PC-3 (cell line): ENCODE data around the gene ZMIZ1. TPM values are rescaled to one million over a fixed set of nuclear protein-coding genes. Genes with fewer than 3 reads are reported as not detected.

Source experiments
- ATAC-seq: fragments of 200-7000 bp; cut with Tn5 transposase; 2 replicates; pipeline ENCODE4 v1.9.1; 2020; ENCODE audit warnings: mild to moderate bottlenecking, moderate library complexity
- BruUV-seq: library from RNA; stranded (reverse); fragments of 400-500 nt; replicated peaks from 2 replicates; lab custom pipeline; 2021; lab: Mats Ljungman, UMichigan
- CTCF ChIA-PET: fragments of 300-600 bp; sonication (Branson Sonifier 250); formaldehyde crosslinking; loops from one replicate; lab custom pipeline; 2022; ENCODE audit warnings: antibody characterized with exemption; lab: Charles Lee
- POLR2A ChIA-PET: fragments of 300-600 bp; sonication (Branson Sonifier 250); formaldehyde crosslinking; loops from one replicate; lab custom pipeline; 2022; ENCODE audit warnings: antibody characterized with exemption; ENCODE audit not compliant: unreplicated experiment; lab: Charles Lee
- DNase-seq: peaks from one replicate; pipeline ENCODE4 v3.0.0-alpha.2; 2015
- H2AFZ ChIP-seq: fragments of 300-600 bp; sonication (generic); 2 replicates; pipeline ENCODE4 v1.6.0; 2016; ENCODE audit warnings: antibody characterized with exemption, low read length
- H3F3A ChIP-seq: fragments of 300-600 bp; sonication (generic); one replicate; pipeline ENCODE4 v1.6.0; 2017; ENCODE audit warnings: antibody characterized with exemption, low read length, control low read depth, mild to moderate bottlenecking; ENCODE audit not compliant: unreplicated experiment
- H3K27ac ChIP-seq: fragments of 300-600 bp; sonication (generic); 2 replicates; pipeline ENCODE4 v1.5.1; 2016; ENCODE audit warnings: mild to moderate bottlenecking, low read length
- H3K27me3 ChIP-seq: fragments of 300-600 bp; sonication (generic); 2 replicates; pipeline ENCODE4 v1.6.1; 2016; ENCODE audit warnings: low read length, mixed read lengths
- H3K36me3 ChIP-seq: fragments of 300-600 bp; sonication (generic); 2 replicates; pipeline ENCODE4 v1.6.1; 2016; ENCODE audit warnings: low read depth, mixed run types, low read length, mixed read lengths
- H3K4me1 ChIP-seq: fragments of 300-600 bp; sonication (generic); 2 replicates; pipeline ENCODE4 v1.5.1; 2016; ENCODE audit warnings: low read length; ENCODE audit not compliant: insufficient read depth
- H3K4me2 ChIP-seq: fragments of 300-600 bp; sonication (generic); 2 replicates; pipeline ENCODE4 v1.6.0; 2016; ENCODE audit warnings: low read length
- H3K4me3 ChIP-seq: fragments of 300-600 bp; sonication (generic); 2 replicates; pipeline ENCODE4 v1.5.1; 2016; ENCODE audit warnings: mild to moderate bottlenecking, low read length, mixed read lengths
- H3K79me2 ChIP-seq: fragments of 300-600 bp; sonication (generic); 2 replicates; pipeline ENCODE4 v1.6.1; 2017; ENCODE audit warnings: low read length, mixed read lengths
- H3K9ac ChIP-seq: fragments of 300-600 bp; sonication (generic); 2 replicates; pipeline ENCODE4 v1.6.0; 2016; ENCODE audit warnings: mild to moderate bottlenecking, low read length
- H3K9me2 ChIP-seq: fragments of 300-600 bp; sonication (generic); replicated peaks from 2 replicates; pipeline ENCODE4 v1.6.1; 2016; ENCODE audit warnings: mixed run types, low read length, mixed read lengths
- H3K9me3 ChIP-seq: fragments of 300-600 bp; sonication (generic); 2 replicates; pipeline ENCODE4 v1.6.1; 2016; ENCODE audit warnings: low read length, mixed read lengths
- H4K20me1 ChIP-seq: fragments of 300-600 bp; sonication (generic); 2 replicates; pipeline ENCODE4 v1.6.1; 2016; ENCODE audit warnings: low read length, mixed read lengths
- CTCF ChIP-seq: fragments of 300-600 bp; sonication (generic); conservative IDR thresholded peaks from 2 replicates; pipeline ENCODE4 v1.5.1; 2017; ENCODE audit warnings: antibody characterized with exemption, low read depth, mild to moderate bottlenecking, low read length
- EZH2 ChIP-seq: fragments of 300-600 bp; sonication (generic); IDR thresholded peaks from one replicate; pipeline ENCODE4 v1.6.1; 2017; ENCODE audit warnings: antibody characterized with exemption, mild to moderate bottlenecking, low read length; ENCODE audit not compliant: unreplicated experiment
- EZH2phosphoT487 ChIP-seq: fragments of 300-600 bp; sonication (generic); IDR thresholded peaks from 2 replicates; pipeline ENCODE4 v1.6.1; 2018; ENCODE audit warnings: mild to moderate bottlenecking, antibody characterized with exemption, low read length, borderline replicate concordance
- intact Hi-C: fragments of 100-400 bp; cut with micrococcal nuclease; formaldehyde crosslinking; loops from 2 replicates; pipeline ENCODE4 v1.9.0; 2023
- total RNA-seq: library from RNA; depleted of rRNA; stranded (reverse); fragments of >200 nt; gene quantifications from 2 replicates; pipeline ENCODE4 v1.2.3, GENCODE V29; 2014

Gene ZMIZ1
- total RNA-seq, 1 experiment from 2014 or later, result 55.4 TPM

- no peak overlapping the region for H3K4me2 ChIP-seq
- H3K4me1 ChIP-seq, result peaks cover 5% of the 10 kb centered on the region
- H3K79me2 ChIP-seq, result 0 out of 2 replicates have a peak, but pooled peaks cover 4% of the 10 kb centered on the region
- H3K27me3 ChIP-seq, result no peaks in the 10 kb centered on the region
- CTCF ChIA-PET, result no interaction called here
- no peaks in the 10 kb centered on the region for H3K9me2 ChIP-seq
- intact Hi-C loops, result no loop called here
- no peaks in the 10 kb centered on the region for H4K20me1 ChIP-seq
- no peak overlapping the region for H2AFZ ChIP-seq
- H3K9me3 ChIP-seq, result no peaks in the 10 kb centered on the region
- no TSS peak for BruUV-seq
- H3K9ac ChIP-seq, result no peak overlapping the region
- no peak overlapping the region for H3K27ac ChIP-seq
- ATAC-seq, result no peak
- peaks cover 2% of the 10 kb centered on the region for H3F3A ChIP-seq
- TF ChIP-seq CTCF (no peak), EZH2 (no peak), EZH2phosphoT487 (no peak)
- POLR2A ChIA-PET, result no interaction called here
- no peak for DNase-seq
- H3K36me3 ChIP-seq, result no peaks in the 10 kb centered on the region
- no peak overlapping the region for H3K4me3 ChIP-seq
Observed at GRCh38 chr10:79246606-79247275, 178.0 kb downstream of the ZMIZ1 start.

- no peaks in the 10 kb centered on the region for H4K20me1 ChIP-seq
- intact Hi-C loops, result no loop called here
Observed at GRCh38 chr10:79247373-79248137, 178.8 kb downstream of the ZMIZ1 start.

More at GRCh38 chr10:79247373-79248137, 178.8 kb downstream of the ZMIZ1 start:
- Histone ChIP-seq H3K9me3 (no peaks in the 10 kb centered on the region), H3K27me3 (no peaks in the 10 kb centered on the region), H3K4me1 (no peaks in the 10 kb centered on the region), H3K27ac (no peak overlapping the region), H3K79me2 (0 out of 2 replicates have a peak, but pooled peaks cover 4% of the 10 kb centered on the region), H3K4me3 (no peak overlapping the region), H2AFZ (no peak overlapping the region), H3K9ac (no peak overlapping the region), H3K36me3 (0 out of 2 replicates have a peak, but pooled peaks cover 2% of the 10 kb centered on the region), H3F3A (no peaks in the 10 kb centered on the region), H3K9me2 (no peaks in the 10 kb centered on the region), H3K4me2 (no peak overlapping the region)
- TF ChIP-seq EZH2 (no peak), CTCF (no peak), EZH2phosphoT487 (no peak)
- DNase-seq (no peak), ATAC-seq (no peak)
- ChIA-PET POLR2A (no interaction called here), CTCF (no interaction called here)
- no TSS peak for BruUV-seq
